Vagina (tissue), 2 donors: ENCODE data around the gene TATDN2. TPM values are rescaled to one million over a fixed set of nuclear protein-coding genes. Genes with fewer than 3 reads are reported as not detected.

Experiments
- DNase-seq, 2 donors: peaks; one replicate each; pipeline ENCODE4 v3.0.0-alpha.2; 2017; ENCODE audit errors: extremely low spot score in 2 of 2
- H3K27ac ChIP-seq: fragments of 200-600 bp; sonication (generic); one replicate; pipeline ENCODE4 v1.5.1; 2019
- H3K27me3 ChIP-seq: fragments of 200-600 bp; sonication (generic); one replicate; pipeline ENCODE4 v1.5.1; 2019
- H3K36me3 ChIP-seq, 2 donors: fragments of 200-600 bp; sonication (generic); one replicate each; pipeline ENCODE4 v1.5.1; 2017 to 2019
- H3K4me1 ChIP-seq: fragments of 200-600 bp; sonication (generic); one replicate; pipeline ENCODE4 v1.5.1; 2019
- H3K4me3 ChIP-seq, 2 donors: fragments of 200-600 bp; sonication (generic); 1 replicate in 1 of 2; 2 replicates in 1 of 2; pipeline ENCODE4 v1.5.1; 2016 to 2019
- H3K9me3 ChIP-seq: fragments of 200-600 bp; sonication (generic); one replicate; pipeline ENCODE4 v1.5.1; 2019
- CTCF ChIP-seq, 3 experiments: fragments of 450-650 bp in 2 of 3; fragments of 200-600 bp in 1 of 3; sonication (generic) in 1 of 3; IDR thresholded peaks; one replicate each; pipeline ENCODE4 v1.5.1; 2017 to 2019; ENCODE audit warnings: antibody characterized with exemption in 3 of 3, mild to moderate bottlenecking in 2 of 3, moderate library complexity in 2 of 3
- POLR2A ChIP-seq, 2 donors: fragments of 450-650 bp; IDR thresholded peaks; one replicate each; pipeline ENCODE4 v1.6.1; 2017; ENCODE audit warnings: antibody characterized with exemption in 2 of 2, mild to moderate bottlenecking in 2 of 2, moderate library complexity in 2 of 2
- POLR2AphosphoS5 ChIP-seq, 2 donors: sonication (generic); formaldehyde crosslinking; IDR thresholded peaks; one replicate each; pipeline ENCODE4 v1.9.0; 2017; ENCODE audit warnings: antibody characterized with exemption in 2 of 2, mild to moderate bottlenecking in 2 of 2, low read depth in 1 of 2; ENCODE audit not compliant: insufficient read depth in 1 of 2
- intact Hi-C: fragments of 100-400 bp; cut with DNase I; formaldehyde crosslinking; loops from one replicate; pipeline ENCODE4 v1.15.1; 2023
- total RNA-seq: library from RNA; depleted of rRNA; stranded (reverse); fragments of >200 nt; gene quantifications from one replicate; pipeline ENCODE4 v1.2.3, GENCODE V29; 2016

TATDN2 gene
- total RNA-seq, 1 donor from 2014 or later: 34.4 TPM

- Histone ChIP-seq H3K4me3 (no peak overlapping the region), H3K36me3 (peaks cover 0 to 77% of the 10 kb centered on the region in 2 donors), H3K27me3 (no peaks in the 10 kb centered on the region), H3K27ac (no peak overlapping the region), H3K4me1 (no peaks in the 10 kb centered on the region), H3K9me3 (no peaks in the 10 kb centered on the region)
- TF ChIP-seq CTCF (IDR thresholded peaks at IDR 0.05): no peak
- no peak for TF ChIP-seq POLR2AphosphoS5 (IDR thresholded peaks at IDR 0.05; ENCODE audit: insufficient read depth in 1 of 2, low read depth in 1 of 2)
- no peak for TF ChIP-seq POLR2A (IDR thresholded peaks at IDR 0.05)
- intact Hi-C loops: loop anchor here (5.0 kb wide), 1 partner anchor 48 kb away; no protein-coding TSS in a partner anchor
- DNase-seq: no peak
These were observed 56.6 kb downstream of the TATDN2 start for GRCh38 chr3:10304905-10305304.

GRCh38 chr3:10305331-10305902 lies 57.2 kb downstream of the TATDN2 start:
- intact Hi-C loops: loop anchor here (5.0 kb wide), 1 partner anchor 48 kb away; no protein-coding TSS in a partner anchor
- TF ChIP-seq POLR2A (IDR thresholded peaks at IDR 0.05) (no peak), POLR2AphosphoS5 (IDR thresholded peaks at IDR 0.05; ENCODE audit: insufficient read depth in 1 of 2, low read depth in 1 of 2) (no peak), CTCF (IDR thresholded peaks at IDR 0.05) (no peak)
- H3K4me1 ChIP-seq: no peaks in the 10 kb centered on the region
- H3K27me3 ChIP-seq: no peaks in the 10 kb centered on the region
- DNase-seq: no peak
- peaks cover 0 to 77% of the 10 kb centered on the region in 2 donors for H3K36me3 ChIP-seq
- no peak overlapping the region for H3K4me3 ChIP-seq
- no peaks in the 10 kb centered on the region for H3K9me3 ChIP-seq
- H3K27ac ChIP-seq: no peak overlapping the region

- TF ChIP-seq POLR2AphosphoS5 (IDR thresholded peaks at IDR 0.05; ENCODE audit: insufficient read depth in 1 of 2, low read depth in 1 of 2) (no peak), CTCF (IDR thresholded peaks at IDR 0.05) (no peak), POLR2A (IDR thresholded peaks at IDR 0.05) (no peak)
- peaks cover 0 to 77% of the 10 kb centered on the region in 2 donors for H3K36me3 ChIP-seq
- H3K27me3 ChIP-seq: no peaks in the 10 kb centered on the region
- H3K4me3 ChIP-seq: no peak overlapping the region
- no peaks in the 10 kb centered on the region for H3K4me1 ChIP-seq
- DNase-seq: no peak
- no peaks in the 10 kb centered on the region for H3K9me3 ChIP-seq
- intact Hi-C loops: loop anchor here (5.0 kb wide), 1 partner anchor 49 kb away; no protein-coding TSS in a partner anchor
- H3K27ac ChIP-seq: no peak overlapping the region
These were observed 57.9 kb downstream of the TATDN2 start for GRCh38 chr3:10306156-10306555.

- Histone ChIP-seq H3K9me3 (no peaks in the 10 kb centered on the region), H3K36me3 (peaks cover 0 to 78% of the 10 kb centered on the region in 2 donors), H3K27ac (no peak overlapping the region), H3K27me3 (no peaks in the 10 kb centered on the region), H3K4me3 (no peak overlapping the region), H3K4me1 (no peaks in the 10 kb centered on the region)
- intact Hi-C loops: loop anchor here (5.0 kb wide), 1 partner anchor 51 kb away; no protein-coding TSS in a partner anchor
- no peak for DNase-seq
- no peak for TF ChIP-seq POLR2A (IDR thresholded peaks at IDR 0.05)
- no peak for TF ChIP-seq CTCF (IDR thresholded peaks at IDR 0.05)
- no peak for TF ChIP-seq POLR2AphosphoS5 (IDR thresholded peaks at IDR 0.05; ENCODE audit: insufficient read depth in 1 of 2, low read depth in 1 of 2)
These were observed 60.4 kb downstream of the TATDN2 start for GRCh38 chr3:10308678-10309077.

- TF ChIP-seq POLR2A (IDR thresholded peaks at IDR 0.05): no peak
- TF ChIP-seq POLR2AphosphoS5 (IDR thresholded peaks at IDR 0.05; ENCODE audit: insufficient read depth in 1 of 2, low read depth in 1 of 2): no peak
- TF ChIP-seq CTCF (IDR thresholded peaks at IDR 0.05): no peak
- DNase-seq: no peak
- peaks cover 0 to 76% of the 10 kb centered on the region in 2 donors for H3K36me3 ChIP-seq
- intact Hi-C loops: loop anchor here (5.0 kb wide), 1 partner anchor 52 kb away; no protein-coding TSS in a partner anchor
- no peaks in the 10 kb centered on the region for H3K4me1 ChIP-seq
- no peak overlapping the region for H3K27ac ChIP-seq
- no peak overlapping the region for H3K4me3 ChIP-seq
- no peaks in the 10 kb centered on the region for H3K27me3 ChIP-seq
- H3K9me3 ChIP-seq: no peaks in the 10 kb centered on the region
These were observed 61.5 kb downstream of the TATDN2 start for GRCh38 chr3:10309736-10310135.
